ENCODE results near the gene EEF2.
"Not testable (repeated sequence)": the region's sequence is repeated elsewhere in the genome, so short reads cannot be mapped to it uniquely, and the experiment has no call there.

The EEF2 gene

GRCh38 chr19:3950871-3951861, 34.1 kb downstream of the EEF2 start:
- in situ Hi-C loops (cut with MboI; ENCODE audit: low sequenced_read_pairs): no loop called here

GRCh38 chr19:3949997-3950859, 35.0 kb downstream of the EEF2 start:
- in situ Hi-C loops (cut with MboI; ENCODE audit: low sequenced_read_pairs): no loop called here

GRCh38 chr19:3949294-3949693, 36.0 kb downstream of the EEF2 start:
- in situ Hi-C loops (cut with MboI; ENCODE audit: low sequenced_read_pairs): no loop called here

- in situ Hi-C loops (cut with MboI; ENCODE audit: low sequenced_read_pairs): not testable (repeated sequence)
Observed at GRCh38 chr19:3947316-3947933, 37.8 kb downstream of the EEF2 start.

- in situ Hi-C loops (cut with MboI; ENCODE audit: low sequenced_read_pairs): no loop called here
Observed at GRCh38 chr19:3945838-3946237, 39.4 kb downstream of the EEF2 start.

GRCh38 chr19:3944018-3944721, 41.1 kb downstream of the EEF2 start:
- in situ Hi-C loops (cut with MboI; ENCODE audit: low sequenced_read_pairs): no loop called here

GRCh38 chr19:3942790-3943409, 42.4 kb downstream of the EEF2 start:
- in situ Hi-C loops (cut with MboI; ENCODE audit: low sequenced_read_pairs): no loop called here

- in situ Hi-C loops (cut with MboI; ENCODE audit: low sequenced_read_pairs): not testable (repeated sequence)
Observed at GRCh38 chr19:3938300-3938950, 46.8 kb downstream of the EEF2 start.

- in situ Hi-C loops (cut with MboI; ENCODE audit: low sequenced_read_pairs): no loop called here
Observed at GRCh38 chr19:3936506-3937442, 48.5 kb downstream of the EEF2 start.

GRCh38 chr19:3932931-3933810, 52.1 kb downstream of the EEF2 start, which contains the start of gene NMRK2:
Gene NMRK2, plus strand, starts transcription at chr19:3933069. Its CDS starts 603 bp downstream, at chr19:3933672.
- in situ Hi-C loops (cut with MboI; ENCODE audit: low sequenced_read_pairs): no loop called here

- in situ Hi-C loops (cut with MboI; ENCODE audit: low sequenced_read_pairs): no loop called here
Observed at GRCh38 chr19:3931041-3931440, 54.2 kb downstream of the EEF2 start.

Data from HL-60/S4 (cell line).